Skeletal muscle satellite cell (primary cell): ENCODE results near the gene ZMYM4. TPM values are rescaled to one million over a fixed set of nuclear protein-coding genes. Genes with fewer than 3 reads are reported as not detected.
"Not testable (repeated sequence)": the region's sequence is repeated elsewhere in the genome, so short reads cannot be mapped to it uniquely, and the experiment has no call there.

Experiments used
- H3K27me3 ChIP-seq: 2 replicates; pipeline ENCODE4 v1.7.0; 2013; ENCODE audit warnings: low read length; ENCODE audit not compliant: control insufficient read depth, insufficient read depth
- H3K36me3 ChIP-seq: 2 replicates; pipeline ENCODE4 v1.7.0; 2013; ENCODE audit warnings: mild to moderate bottlenecking, control low read depth, low read length; ENCODE audit not compliant: insufficient read depth
- H3K4me1 ChIP-seq: 2 replicates; pipeline ENCODE4 v1.7.0; 2013; ENCODE audit warnings: low read length; ENCODE audit not compliant: control insufficient read depth, insufficient read depth
- H3K4me2 ChIP-seq: 2 replicates; pipeline ENCODE4 v1.7.0; 2013; ENCODE audit warnings: mild to moderate bottlenecking, low read length
- H3K4me3 ChIP-seq: 2 replicates; pipeline ENCODE4 v1.7.0; 2013; ENCODE audit warnings: low read length
- H3K9ac ChIP-seq: 2 replicates; pipeline ENCODE4 v1.7.0; 2013; ENCODE audit warnings: mild to moderate bottlenecking, low read depth, low read length, moderate library complexity
- H3K9me3 ChIP-seq: replicated peaks from 2 replicates; pipeline ENCODE4 v1.7.0; 2013; ENCODE audit warnings: mild to moderate bottlenecking, control low read depth, low read length
- small RNA-seq: library from RNA; depleted of rRNA; stranded (forward); fragments of <200 nt; gene quantifications from one replicate; pipeline ENCODE3, GENCODE V24; 2012

ZMYM4 gene

GRCh38 chr1:35460796-35461195 lies 192.3 kb downstream of the ZMYM4 start:
- no peaks in the 10 kb centered on the region for H3K9me3 ChIP-seq
- no peaks in the 10 kb centered on the region for H3K27me3 ChIP-seq
- no peak overlapping the region for H3K4me2 ChIP-seq
- H3K9ac ChIP-seq: no peak overlapping the region
- peaks cover 43% of the 10 kb centered on the region for H3K36me3 ChIP-seq
- H3K4me3 ChIP-seq: no peak overlapping the region
- H3K4me1 ChIP-seq: no peaks in the 10 kb centered on the region

- Histone ChIP-seq H3K4me3 (no peak overlapping the region), H3K4me1 (no peaks in the 10 kb centered on the region), H3K36me3 (peaks cover 44% of the 10 kb centered on the region), H3K9me3 (no peaks in the 10 kb centered on the region), H3K27me3 (no peaks in the 10 kb centered on the region), H3K4me2 (no peak overlapping the region), H3K9ac (no peak overlapping the region)
These were observed 193.6 kb downstream of the ZMYM4 start for GRCh38 chr1:35461966-35462651.

GRCh38 chr1:35463232-35463631 lies 194.7 kb downstream of the ZMYM4 start:
- Histone ChIP-seq H3K4me1 (peaks cover 2% of the 10 kb centered on the region), H3K9me3 (no peaks in the 10 kb centered on the region), H3K36me3 (peaks cover 40% of the 10 kb centered on the region), H3K4me3 (no peak overlapping the region), H3K27me3 (no peaks in the 10 kb centered on the region), H3K9ac (no peak overlapping the region), H3K4me2 (no peak overlapping the region)

GRCh38 chr1:35463749-35464148 lies 195.2 kb downstream of the ZMYM4 start:
- H3K4me1 ChIP-seq, H3K27me3 ChIP-seq, H3K4me2 ChIP-seq, H3K9me3 ChIP-seq, H3K9ac ChIP-seq, H3K4me3 ChIP-seq: not testable (repeated sequence)
- H3K36me3 ChIP-seq: peaks cover 36% of the 10 kb centered on the region

GRCh38 chr1:35466120-35466519 lies 197.6 kb downstream of the ZMYM4 start:
- Histone ChIP-seq H3K36me3 (peaks cover 36% of the 10 kb centered on the region), H3K27me3 (no peaks in the 10 kb centered on the region)

GRCh38 chr1:35470977-35471613 lies 202.6 kb downstream of the ZMYM4 start:
- Histone ChIP-seq H3K27me3 (no peaks in the 10 kb centered on the region), H3K4me2 (no peak overlapping the region), H3K36me3 (peaks cover 7% of the 10 kb centered on the region), H3K9me3 (no peaks in the 10 kb centered on the region), H3K4me3 (no peak overlapping the region), H3K9ac (no peak overlapping the region), H3K4me1 (peaks cover 5% of the 10 kb centered on the region)

More at GRCh38 chr1:35466120-35466519, 197.6 kb downstream of the ZMYM4 start:
- Histone ChIP-seq H3K4me2 (no peak overlapping the region), H3K4me1 (peaks cover 5% of the 10 kb centered on the region), H3K4me3 (no peak overlapping the region), H3K9ac (no peak overlapping the region), H3K9me3 (no peaks in the 10 kb centered on the region)

Small RNAs within 50 kb of the gene (small RNA-seq; reads per million reads assigned to genes)
- not detected for gene RF00091
